Measurements from ENCODE around the gene UFSP1.
A peak's percentile ranks its signal among the peaks of the same experiment; 100 is the strongest.

The UFSP1 gene

GRCh38 chr7:100882201-100882600, 7.3 kb downstream of the UFSP1 start:
- H3K4me3 ChIP-seq (ENCODE audit: low read depth, low read length): no peak overlapping the region
- TF ChIP-seq POLR2A (IDR thresholded peaks at IDR 0.05; ENCODE audit: extremely low read depth, insufficient read length): no peak
- TF ChIP-seq MAX (IDR thresholded peaks at IDR 0.05; ENCODE audit: low read depth, low read length): no peak
- TF ChIP-seq MYC (IDR thresholded peaks at IDR 0.05; ENCODE audit: low read depth, low read length): no peak
- no peak for DNase-seq (ENCODE audit: low read depth)

GRCh38 chr7:100881136-100881535, 8.4 kb downstream of the UFSP1 start:
- DNase-seq (ENCODE audit: low read depth): no peak
- TF ChIP-seq MYC (IDR thresholded peaks at IDR 0.05; ENCODE audit: low read depth, low read length) (no peak), MAX (IDR thresholded peaks at IDR 0.05; ENCODE audit: low read depth, low read length) (no peak), POLR2A (IDR thresholded peaks at IDR 0.05; ENCODE audit: extremely low read depth, insufficient read length) (no peak)
- TF ChIP-seq, protein P1, sequence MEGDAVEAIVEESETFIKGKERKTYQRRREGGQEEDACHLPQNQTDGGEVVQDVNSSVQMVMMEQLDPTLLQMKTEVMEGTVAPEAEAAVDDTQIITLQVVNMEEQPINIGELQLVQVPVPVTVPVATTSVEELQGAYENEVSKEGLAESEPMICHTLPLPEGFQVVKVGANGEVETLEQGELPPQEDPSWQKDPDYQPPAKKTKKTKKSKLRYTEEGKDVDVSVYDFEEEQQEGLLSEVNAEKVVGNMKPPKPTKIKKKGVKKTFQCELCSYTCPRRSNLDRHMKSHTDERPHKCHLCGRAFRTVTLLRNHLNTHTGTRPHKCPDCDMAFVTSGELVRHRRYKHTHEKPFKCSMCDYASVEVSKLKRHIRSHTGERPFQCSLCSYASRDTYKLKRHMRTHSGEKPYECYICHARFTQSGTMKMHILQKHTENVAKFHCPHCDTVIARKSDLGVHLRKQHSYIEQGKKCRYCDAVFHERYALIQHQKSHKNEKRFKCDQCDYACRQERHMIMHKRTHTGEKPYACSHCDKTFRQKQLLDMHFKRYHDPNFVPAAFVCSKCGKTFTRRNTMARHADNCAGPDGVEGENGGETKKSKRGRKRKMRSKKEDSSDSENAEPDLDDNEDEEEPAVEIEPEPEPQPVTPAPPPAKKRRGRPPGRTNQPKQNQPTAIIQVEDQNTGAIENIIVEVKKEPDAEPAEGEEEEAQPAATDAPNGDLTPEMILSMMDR (IDR thresholded peaks at IDR 0.05; ENCODE audit: low read depth, low read length): no peak
- no peak overlapping the region for H3K4me3 ChIP-seq (ENCODE audit: low read depth, low read length)

GRCh38 chr7:100880645-100881044, 8.9 kb downstream of the UFSP1 start:
- no peak for DNase-seq (ENCODE audit: low read depth)
- no peak overlapping the region for H3K4me3 ChIP-seq (ENCODE audit: low read depth, low read length)
- TF ChIP-seq MAX (IDR thresholded peaks at IDR 0.05; ENCODE audit: low read depth, low read length) (no peak), MYC (IDR thresholded peaks at IDR 0.05; ENCODE audit: low read depth, low read length) (no peak)

DNA sequence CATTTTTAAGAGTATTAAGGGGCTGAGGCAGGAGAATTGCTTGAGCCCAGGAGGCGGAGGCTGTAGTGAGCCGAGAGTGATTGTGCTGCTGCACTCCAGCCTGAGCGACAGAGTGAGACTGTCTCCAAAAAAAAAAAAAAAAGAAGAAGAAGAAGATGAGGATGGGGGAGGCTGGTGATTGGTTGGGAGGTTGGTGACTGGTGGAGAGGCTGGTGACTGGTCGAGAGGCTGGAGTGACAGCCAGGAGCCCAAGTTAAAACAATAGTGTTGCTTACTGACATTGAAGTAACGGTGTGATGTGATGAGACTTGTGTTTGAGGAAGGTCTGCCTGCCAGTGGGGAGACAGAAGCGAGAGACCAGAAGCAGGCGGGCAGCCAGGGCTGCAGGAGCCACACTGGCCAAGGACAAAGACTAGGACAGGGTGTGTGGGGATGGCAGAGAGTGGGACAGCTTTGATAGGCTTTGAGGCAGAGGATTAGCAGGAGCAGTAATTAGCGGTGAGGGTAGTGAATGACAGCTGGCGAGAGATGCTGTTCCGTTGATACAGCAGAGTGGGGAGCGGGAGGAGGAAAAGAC, 9.7 kb downstream of the UFSP1 start:
- H3K4me3 ChIP-seq (ENCODE audit: low read depth, low read length): no peak overlapping the region
- DNase-seq (ENCODE audit: low read depth): peak; percentile 30
- TF ChIP-seq, protein P1 (IDR thresholded peaks at IDR 0.05; ENCODE audit: low read depth, low read length): no peak
- TF ChIP-seq POLR2A (IDR thresholded peaks at IDR 0.05; ENCODE audit: extremely low read depth, insufficient read length): no peak
- TF ChIP-seq MYC (IDR thresholded peaks at IDR 0.05; ENCODE audit: low read depth, low read length): no peak
- TF ChIP-seq MAX (IDR thresholded peaks at IDR 0.05; ENCODE audit: low read depth, low read length): no peak

DNA sequence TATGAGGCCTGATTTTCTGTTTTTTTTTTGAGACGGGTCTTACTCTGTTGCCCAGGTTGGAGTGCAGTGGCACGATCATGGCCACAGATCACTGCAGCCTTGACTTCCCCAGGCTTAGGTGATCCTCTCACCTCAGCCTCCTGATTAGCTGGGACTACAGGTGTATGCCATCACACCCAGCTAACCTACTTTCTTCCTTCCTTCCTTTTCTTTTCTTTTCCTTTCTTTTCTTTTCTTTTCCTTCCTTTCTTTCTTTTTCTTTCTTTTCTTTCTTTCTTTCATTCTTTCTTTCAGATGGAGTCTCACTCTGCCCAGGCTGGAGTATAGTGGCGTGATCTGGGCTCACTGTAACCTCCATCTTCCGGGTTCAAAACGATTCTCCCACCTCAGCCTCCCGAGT, 10.8 kb downstream of the UFSP1 start:
- no peak for DNase-seq (ENCODE audit: low read depth)
- TF ChIP-seq MAX (IDR thresholded peaks at IDR 0.05; ENCODE audit: low read depth, low read length): no peak
- TF ChIP-seq POLR2A (IDR thresholded peaks at IDR 0.05; ENCODE audit: extremely low read depth, insufficient read length): no peak
- TF ChIP-seq, protein P1 (IDR thresholded peaks at IDR 0.05; ENCODE audit: low read depth, low read length): no peak
- no peak for TF ChIP-seq MYC (IDR thresholded peaks at IDR 0.05; ENCODE audit: low read depth, low read length)
- H3K4me3 ChIP-seq (ENCODE audit: low read depth, low read length): no peak overlapping the region

DNA sequence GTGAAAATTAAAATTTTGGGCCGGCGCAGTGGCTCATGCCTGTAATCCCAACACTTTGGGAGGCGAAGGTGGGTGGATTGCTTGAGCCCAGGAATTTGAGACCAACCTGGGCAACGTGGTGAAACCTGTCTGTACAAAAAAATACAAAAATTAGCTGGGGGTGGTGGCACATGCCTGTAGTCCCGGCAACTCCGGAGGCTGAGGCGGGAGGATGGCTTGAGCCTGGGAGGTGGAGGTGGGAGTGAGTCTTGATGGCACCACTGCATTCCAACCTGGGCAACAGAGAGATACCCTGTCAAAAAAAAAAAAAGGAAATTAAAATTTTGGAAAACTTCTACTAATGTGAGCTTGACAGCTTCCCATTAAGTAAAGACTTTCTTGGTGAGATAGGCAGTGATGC, 11.5 kb downstream of the UFSP1 start:
- TF ChIP-seq MYC (IDR thresholded peaks at IDR 0.05; ENCODE audit: low read depth, low read length): no peak
- no peak for TF ChIP-seq POLR2A (IDR thresholded peaks at IDR 0.05; ENCODE audit: extremely low read depth, insufficient read length)
- TF ChIP-seq, protein P1 (IDR thresholded peaks at IDR 0.05; ENCODE audit: low read depth, low read length): no peak
- TF ChIP-seq MAX (IDR thresholded peaks at IDR 0.05; ENCODE audit: low read depth, low read length): no peak
- H3K4me3 ChIP-seq (ENCODE audit: low read depth, low read length): peak overlapping the region; percentile 37
- DNase-seq (ENCODE audit: low read depth): no peak
